A172 (cell line): ENCODE results near the gene CLPTM1L. TPM values are rescaled to one million over a fixed set of nuclear protein-coding genes. Genes with fewer than 3 reads are reported as not detected.
"Not testable (repeated sequence)": the region's sequence is repeated elsewhere in the genome, so short reads cannot be mapped to it uniquely, and the experiment has no call there.

ENCODE experiments used
- DNase-seq: peaks from one replicate; pipeline ENCODE4 v3.0.0-alpha.2; 2015; ENCODE audit warnings: low spot score
- total RNA-seq: library from RNA; depleted of rRNA; stranded (reverse); fragments of >200 nt; shearing (Covaris generic); gene quantifications from 2 replicates; pipeline ENCODE4 v1.2.3, GENCODE V29; 2014

CLPTM1L gene
- total RNA-seq, 1 experiment from 2014 or later: 287 TPM

DNA sequence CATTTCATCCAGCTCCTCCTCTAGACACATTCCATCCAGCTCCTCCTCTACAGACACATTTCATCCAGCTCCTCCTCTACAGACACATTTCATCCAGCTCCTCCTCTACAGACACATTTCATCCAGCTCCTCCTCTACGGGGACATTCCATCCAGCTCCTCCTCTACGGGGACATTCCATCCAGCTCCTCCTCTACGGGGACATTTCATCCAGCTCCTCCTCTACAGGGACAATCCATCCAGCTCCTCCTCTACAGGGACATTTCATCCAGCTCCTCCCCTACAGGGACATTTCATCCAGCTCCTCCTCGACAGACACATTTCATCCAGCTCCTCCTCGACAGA is 18.4 kb downstream of the CLPTM1L start:
- DNase-seq: not testable (repeated sequence)

DNA sequence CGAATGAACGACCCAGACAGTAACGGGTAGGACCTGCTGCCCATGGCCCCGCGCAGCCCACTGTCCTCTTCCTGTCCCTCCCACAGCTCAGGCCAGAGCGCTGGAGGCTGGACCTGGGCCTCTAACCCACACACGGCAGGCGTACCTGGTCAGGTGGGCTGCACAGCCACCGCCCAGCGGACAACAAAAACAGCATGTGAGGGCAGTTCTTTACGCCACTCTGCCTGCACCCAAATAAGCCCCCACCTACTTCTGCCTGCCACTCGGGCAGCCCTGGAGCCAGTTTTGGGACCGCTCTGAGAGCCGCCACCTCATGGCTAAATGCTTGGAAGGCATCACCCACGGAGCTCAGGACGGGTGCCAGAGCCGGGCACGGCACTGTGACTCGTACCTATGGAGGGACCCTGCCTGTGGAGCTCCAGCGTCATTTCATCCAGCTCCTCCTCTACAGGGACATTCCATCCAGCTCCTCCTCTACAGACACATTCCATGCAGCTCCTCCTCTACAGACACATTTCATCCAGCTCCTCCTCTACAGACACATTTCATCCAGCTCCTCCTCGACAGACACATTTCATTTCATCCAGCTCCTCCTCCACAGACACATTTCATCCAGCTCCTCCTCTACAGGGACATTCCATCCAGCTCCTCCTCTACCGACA is 18.9 kb downstream of the CLPTM1L start:
- peak; percentile 86 for DNase-seq

DNA sequence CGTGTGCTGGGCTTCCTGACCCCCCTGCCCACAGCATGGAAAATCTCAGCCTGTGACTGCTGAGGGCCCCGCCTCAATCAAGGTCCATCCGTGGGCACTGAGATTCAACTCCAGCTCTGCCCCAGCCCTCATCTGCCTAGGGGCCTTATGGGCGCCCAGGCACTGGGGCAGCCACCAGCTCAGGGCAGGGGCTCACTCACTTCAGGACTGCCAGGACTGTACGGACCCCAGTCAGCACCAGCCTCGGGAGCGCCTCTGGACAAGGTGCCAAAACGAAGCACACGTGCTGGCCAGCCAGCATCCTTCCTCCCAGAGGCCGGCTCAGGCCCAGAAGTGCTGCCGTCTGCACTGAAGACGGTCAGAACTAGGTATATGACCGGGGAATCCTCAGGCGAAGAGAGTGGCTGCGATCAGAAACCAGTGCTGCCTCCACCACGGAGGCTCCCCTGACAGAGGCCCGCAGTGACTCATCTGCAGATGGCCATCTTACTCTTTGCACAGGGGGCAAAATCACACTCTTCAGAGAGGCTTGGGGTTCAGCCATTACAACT is 19.6 kb downstream of the CLPTM1L start:
- DNase-seq: no peak

- no peak for DNase-seq
Observed at GRCh38 chr5:1324719-1325190, 20.1 kb downstream of the CLPTM1L start.

DNA sequence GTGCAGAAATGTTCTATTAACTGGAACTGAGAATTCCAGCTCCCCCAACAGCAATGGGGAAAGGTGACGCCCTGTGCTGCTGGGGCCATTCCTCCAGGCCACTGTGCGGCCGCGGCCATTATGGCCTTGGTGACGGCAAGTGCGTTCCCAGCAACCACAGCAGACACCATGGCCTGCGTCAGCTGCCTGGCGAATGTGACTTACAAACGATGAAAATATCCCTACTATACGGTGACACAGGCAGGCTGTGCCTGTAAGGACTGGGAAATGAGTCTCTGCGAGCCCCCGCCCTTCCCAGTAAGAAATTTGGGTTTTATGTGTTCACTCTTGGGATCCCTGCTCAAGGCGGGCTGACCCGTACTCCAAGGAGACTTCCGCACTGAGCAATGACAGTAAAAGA is 20.6 kb downstream of the CLPTM1L start:
- no peak for DNase-seq

- DNase-seq: no peak
Observed at GRCh38 chr5:1323803-1324173, 21.1 kb downstream of the CLPTM1L start.

- DNase-seq: no peak
Observed at GRCh38 chr5:1322955-1323802, 21.7 kb downstream of the CLPTM1L start.

- DNase-seq: no peak
Observed at GRCh38 chr5:1322036-1322900, 22.6 kb downstream of the CLPTM1L start.

DNA sequence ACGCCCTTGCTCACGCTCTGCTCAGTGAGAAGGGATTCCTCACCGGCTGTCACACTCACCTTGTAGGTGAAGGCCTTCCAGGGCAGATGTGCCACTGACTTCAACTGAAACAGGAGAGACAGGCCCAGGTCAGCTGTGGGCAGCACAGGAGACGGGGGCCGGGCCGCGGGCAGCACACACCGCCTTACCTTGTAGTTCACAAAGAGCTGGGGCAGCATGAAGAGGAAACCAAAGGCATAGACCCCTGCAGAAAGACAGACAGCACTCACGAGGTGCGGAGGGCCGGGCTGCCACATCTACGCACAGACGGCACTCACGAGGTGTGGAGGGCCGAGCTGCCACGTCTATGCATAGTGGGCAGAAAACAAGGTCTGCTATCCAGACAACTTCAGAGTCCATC is 23.3 kb downstream of the CLPTM1L start:
- no peak for DNase-seq

DNA sequence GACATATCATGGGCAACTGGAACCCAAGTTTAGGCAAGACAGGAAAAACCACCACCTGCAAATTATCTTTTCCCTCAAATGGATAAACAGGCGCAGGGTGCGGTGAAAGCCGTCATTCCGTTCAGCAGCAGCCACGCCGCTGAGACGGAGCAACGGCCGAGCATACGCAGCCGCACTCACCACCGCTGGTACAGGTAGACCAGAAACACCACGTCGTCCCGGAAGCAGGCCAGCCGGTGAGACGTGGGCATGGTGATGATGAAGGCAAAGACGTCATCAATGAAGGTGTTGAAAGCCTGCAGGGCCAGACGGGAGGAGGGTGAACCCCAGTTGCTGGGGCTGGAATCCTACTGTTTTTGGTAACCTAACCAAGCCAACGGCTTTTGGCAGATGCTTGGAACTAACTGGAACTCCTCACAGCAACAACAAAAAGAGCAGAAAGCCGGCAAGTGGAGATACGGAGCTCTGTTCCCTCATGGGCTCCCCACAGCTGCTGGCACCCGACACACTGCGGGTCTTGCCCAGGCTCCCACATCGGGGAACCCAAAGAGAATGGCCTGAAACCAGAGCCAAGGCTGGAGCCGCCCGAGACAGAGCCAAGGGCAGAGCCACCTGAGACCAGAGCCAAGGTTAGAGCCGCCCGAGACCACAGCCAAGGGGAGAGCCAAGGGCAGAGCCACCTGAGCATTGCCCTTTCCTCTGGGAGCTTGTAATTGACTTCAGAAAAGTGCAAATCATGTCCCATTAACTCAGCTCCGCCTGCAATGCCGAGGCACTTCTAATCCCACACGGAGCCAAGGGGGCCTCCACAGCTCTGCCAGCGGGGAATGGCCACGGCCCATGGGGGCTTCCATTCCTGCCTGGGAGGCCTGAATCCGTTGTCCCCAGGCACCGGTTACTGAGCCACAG is 24.2 kb downstream of the CLPTM1L start:
- no peak for DNase-seq

- no peak for DNase-seq
Observed at GRCh38 chr5:1319436-1320256, 25.3 kb downstream of the CLPTM1L start.

DNA sequence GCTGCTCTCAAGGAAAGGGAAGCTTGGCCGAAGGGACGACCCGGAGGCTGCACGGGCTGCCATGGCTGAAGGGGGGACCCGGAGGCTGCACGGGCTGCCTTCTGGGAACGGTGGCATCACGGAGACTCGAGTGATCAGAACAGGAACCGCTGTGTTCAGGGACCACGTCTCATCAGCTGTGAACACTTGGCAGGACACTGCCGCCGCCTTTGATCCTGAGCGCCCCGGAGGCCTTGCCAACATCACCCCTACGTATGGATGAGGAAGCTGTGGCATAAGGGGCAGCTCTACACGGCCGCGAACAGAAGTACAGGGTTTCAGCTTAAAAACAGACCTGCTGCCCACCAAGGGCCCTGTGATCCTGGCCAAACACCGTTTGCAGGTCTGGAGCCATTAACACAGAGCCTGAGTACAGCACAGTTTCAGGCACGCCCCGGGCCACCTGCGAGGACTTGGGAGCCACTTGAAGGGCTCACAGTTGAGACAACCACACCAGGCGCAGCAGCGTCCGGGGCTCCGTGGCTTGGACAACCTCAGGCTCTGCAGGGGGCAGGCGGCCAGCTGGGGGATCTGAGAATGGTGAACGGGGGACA is 26.1 kb downstream of the CLPTM1L start:
- DNase-seq: no peak

DNA sequence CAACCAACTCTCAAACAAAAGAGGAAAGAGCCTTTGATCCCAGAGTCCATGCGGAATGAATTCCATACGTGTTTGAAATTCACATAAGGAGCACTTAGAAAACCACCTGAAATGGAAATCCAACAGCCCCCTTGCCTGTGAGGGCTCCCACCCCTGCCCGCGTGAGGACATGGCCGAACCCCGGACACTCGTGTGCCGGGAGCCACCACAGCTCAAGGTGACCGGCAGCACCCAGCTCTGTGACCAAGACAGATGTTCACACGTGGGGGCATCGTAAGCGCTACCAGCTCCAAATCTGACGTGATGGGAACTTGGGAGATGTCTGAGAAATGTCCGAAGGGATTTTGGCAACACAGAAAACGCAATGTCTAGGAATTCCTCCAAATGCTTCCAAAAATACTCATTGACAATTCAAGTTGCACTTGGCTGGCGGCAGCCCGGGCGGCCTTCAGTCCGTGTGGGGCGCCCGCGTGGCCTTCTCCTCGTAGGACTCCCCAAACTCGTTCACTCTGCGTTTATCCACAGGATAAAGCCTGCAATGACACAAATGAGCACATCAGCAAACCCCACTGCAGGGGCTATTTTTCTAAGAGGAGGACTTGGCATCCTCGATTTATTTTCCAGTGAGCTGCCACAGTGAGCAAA is 26.9 kb downstream of the CLPTM1L start:
- no peak for DNase-seq

DNA sequence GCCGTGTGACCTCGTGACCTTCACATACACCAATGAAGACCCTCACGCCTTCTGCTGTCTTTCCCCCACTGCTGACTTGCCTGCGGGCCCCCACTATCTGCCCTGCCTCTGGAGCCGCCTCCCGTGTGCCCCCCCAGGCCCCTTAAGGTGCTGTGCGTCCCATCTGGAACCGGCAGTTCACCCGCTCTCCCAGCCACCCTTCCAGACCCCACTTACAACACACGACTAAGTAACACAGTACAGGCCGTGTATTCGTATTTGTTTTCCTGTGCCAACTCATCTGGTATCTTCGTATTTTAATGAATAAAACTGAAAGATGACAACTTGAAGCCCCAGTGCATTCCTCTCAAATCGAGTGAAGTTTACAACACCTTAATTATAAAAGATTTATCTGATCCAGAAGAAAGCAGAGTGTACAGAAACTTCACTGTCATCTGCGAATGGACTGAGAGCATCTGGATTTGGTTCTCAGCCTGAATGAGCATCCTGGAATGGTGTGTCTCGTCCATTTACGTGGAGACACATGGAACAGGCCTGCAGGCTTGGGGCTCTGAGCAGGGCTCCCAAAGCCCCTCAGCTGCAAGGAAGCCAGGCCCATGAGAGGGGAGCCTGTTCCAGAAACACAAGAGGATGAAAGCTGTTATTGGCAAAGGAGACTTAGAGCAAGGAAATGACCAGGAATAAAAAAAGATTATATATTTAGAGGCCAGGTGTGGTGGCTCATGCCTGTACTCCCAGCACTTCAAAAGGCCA is 28.1 kb downstream of the CLPTM1L start:
- DNase-seq: no peak

DNA sequence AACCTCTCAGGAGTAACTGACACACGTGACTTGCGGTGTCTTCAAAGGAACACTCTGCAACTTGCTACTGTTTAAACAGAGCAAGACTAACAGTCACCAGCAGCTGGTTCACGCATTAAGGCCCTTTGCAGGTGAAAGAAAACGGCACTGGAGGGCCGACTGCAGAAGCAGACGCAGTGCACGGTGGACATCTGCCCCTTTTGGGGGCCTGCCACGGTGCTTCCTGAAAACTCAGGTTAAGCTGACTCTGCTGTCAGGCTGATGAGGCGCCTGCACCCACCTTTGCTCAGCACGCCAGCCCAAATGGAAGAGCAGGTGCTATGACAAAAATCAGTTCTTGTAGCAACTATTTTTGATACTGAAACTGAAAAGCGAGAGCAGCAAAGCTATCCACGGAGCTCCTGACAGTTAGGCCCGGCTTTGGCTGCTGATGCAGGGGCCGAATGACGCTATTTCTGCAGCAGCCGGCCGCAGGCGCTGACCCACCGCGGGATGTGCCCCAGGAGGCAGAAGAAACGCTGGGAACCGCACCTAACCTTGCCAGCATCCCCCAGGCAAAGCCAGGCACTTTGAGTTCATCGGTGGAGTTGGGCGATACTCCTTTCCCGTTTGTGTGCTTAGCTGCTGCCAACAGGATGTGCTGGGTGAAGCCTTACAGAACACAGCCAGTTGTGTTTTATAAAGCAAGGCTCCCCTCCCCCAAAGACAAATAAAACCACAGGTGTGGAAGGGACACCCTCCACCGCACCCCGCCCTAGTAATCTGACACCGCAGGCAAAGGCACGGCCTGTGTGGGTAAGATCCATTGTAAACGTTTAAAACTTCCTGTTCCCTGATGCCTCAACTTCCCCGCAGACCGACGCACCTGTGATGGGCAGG is 29.0 kb downstream of the CLPTM1L start:
- no peak for DNase-seq

- DNase-seq: no peak
Observed at GRCh38 chr5:1315018-1315708, 29.7 kb downstream of the CLPTM1L start.

DNA sequence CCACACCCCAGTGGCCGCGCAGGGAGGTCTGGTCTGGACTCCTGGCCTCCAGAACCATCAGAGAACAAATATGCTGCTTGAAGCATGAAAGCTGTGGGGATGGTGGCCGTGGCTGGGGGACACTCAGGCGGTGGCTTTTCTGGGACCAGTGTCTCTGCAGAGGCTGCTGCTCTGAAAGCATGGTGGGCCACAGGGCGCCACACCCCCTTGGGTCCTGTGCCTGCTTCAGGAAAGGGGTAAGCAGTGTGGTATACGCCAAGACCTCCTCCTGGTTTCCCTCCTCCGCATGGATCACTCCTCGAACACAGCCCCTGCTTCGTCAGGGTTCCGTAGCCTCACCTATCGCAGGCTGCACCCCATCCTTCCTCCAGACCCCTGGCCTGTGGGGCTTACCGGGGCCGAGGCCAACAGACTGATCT is 30.3 kb downstream of the CLPTM1L start:
- no peak for DNase-seq
